BE2C (cell line): ENCODE measurements around the gene EXOSC10.

Source experiments
- DNase-seq: peaks from one replicate; pipeline ENCODE4 v3.0.0-alpha.2; 2020
- H3K27me3 ChIP-seq: fragments of 250-450 bp; sonication (Bioruptor Pico); 2 replicates; pipeline ENCODE4 v1.5.1; 2020; ENCODE audit warnings: mild to moderate bottlenecking
- H3K36me3 ChIP-seq: fragments of 250-450 bp; sonication (Bioruptor Pico); 2 replicates; pipeline ENCODE4 v1.5.1; 2020; ENCODE audit warnings: mild to moderate bottlenecking
- H3K4me1 ChIP-seq: fragments of 250-450 bp; sonication (Bioruptor Pico); 2 replicates; pipeline ENCODE4 v1.5.1; 2020
- H3K4me3 ChIP-seq: 2 replicates; pipeline ENCODE4 v1.5.1; 2011; ENCODE audit warnings: low read depth, low read length
- H3K9me3 ChIP-seq: fragments of 250-450 bp; sonication (Bioruptor Pico); 2 replicates; pipeline ENCODE4 v1.5.1; 2020
- TF ChIP-seq, protein P1 (sequence below): IDR thresholded peaks from 2 replicates; pipeline ENCODE4 v1.5.1; 2012; ENCODE audit warnings: mild to moderate bottlenecking, low read depth, low read length

Gene EXOSC10

DNA sequence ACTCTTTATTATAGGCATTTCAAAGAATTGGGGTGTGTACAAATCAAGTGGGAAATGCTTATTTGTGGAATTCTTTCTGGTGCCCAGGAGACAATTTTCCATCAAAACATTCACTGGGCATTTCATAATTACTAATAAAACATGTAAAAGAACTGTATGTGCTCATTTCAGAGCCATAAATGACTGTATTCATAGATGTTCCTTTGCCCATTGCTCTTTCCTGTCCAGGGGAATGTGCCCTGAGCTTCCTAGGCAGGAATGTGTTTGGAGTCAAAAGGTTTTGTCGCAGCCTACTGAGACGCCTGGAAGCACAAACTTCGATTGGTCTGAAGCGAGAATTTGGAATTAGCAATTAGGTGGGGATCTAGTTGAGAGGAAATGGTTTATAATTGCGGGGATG lies 43.7 kb upstream of the EXOSC10 start:
- Histone ChIP-seq H3K27me3 (no peaks in the 10 kb centered on the region), H3K4me1 (no peaks in the 10 kb centered on the region), H3K9me3 (no peaks in the 10 kb centered on the region), H3K4me3 (no peak overlapping the region), H3K36me3 (peaks cover 5% of the 10 kb centered on the region)
- TF ChIP-seq, protein P1, sequence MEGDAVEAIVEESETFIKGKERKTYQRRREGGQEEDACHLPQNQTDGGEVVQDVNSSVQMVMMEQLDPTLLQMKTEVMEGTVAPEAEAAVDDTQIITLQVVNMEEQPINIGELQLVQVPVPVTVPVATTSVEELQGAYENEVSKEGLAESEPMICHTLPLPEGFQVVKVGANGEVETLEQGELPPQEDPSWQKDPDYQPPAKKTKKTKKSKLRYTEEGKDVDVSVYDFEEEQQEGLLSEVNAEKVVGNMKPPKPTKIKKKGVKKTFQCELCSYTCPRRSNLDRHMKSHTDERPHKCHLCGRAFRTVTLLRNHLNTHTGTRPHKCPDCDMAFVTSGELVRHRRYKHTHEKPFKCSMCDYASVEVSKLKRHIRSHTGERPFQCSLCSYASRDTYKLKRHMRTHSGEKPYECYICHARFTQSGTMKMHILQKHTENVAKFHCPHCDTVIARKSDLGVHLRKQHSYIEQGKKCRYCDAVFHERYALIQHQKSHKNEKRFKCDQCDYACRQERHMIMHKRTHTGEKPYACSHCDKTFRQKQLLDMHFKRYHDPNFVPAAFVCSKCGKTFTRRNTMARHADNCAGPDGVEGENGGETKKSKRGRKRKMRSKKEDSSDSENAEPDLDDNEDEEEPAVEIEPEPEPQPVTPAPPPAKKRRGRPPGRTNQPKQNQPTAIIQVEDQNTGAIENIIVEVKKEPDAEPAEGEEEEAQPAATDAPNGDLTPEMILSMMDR: no peak
- no peak for DNase-seq

DNA sequence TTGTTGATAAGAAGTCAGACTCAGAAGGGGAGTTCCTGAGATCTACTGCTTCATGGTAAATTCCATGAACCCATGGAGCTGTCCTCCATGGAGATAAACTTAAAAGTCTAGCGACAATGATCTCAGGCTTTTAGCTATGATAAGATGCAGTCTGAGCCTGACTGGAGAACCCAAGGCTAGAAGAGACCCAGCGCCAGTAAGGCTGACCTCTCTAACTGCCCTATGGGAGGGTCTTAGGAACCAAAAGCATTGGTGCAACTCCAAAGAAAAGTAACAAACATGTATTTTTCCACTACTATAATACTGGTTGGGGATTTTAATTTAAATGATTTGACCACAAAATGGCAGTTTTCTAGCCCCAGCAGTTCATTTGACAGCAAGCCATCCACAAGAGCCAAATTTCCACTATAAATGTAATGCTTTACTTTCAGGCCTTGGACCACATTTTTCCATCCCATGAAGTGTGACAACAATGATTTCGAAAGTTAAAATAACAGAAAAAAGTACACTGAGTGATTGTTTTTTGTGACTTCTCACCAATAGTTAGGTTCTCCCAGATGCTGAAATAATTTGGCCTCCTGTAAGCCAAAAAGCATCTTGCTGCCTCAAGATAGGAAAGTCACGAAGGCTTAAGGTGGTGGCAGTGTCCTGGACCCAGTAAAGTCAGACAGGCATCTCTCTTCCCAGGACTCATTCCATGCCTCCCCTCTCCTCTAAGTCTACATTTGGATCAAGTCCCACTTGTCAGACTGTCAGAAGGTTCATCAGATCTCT lies 43.1 kb upstream of the EXOSC10 start:
- Histone ChIP-seq H3K36me3 (peaks cover 5% of the 10 kb centered on the region), H3K4me3 (no peak overlapping the region)

DNA sequence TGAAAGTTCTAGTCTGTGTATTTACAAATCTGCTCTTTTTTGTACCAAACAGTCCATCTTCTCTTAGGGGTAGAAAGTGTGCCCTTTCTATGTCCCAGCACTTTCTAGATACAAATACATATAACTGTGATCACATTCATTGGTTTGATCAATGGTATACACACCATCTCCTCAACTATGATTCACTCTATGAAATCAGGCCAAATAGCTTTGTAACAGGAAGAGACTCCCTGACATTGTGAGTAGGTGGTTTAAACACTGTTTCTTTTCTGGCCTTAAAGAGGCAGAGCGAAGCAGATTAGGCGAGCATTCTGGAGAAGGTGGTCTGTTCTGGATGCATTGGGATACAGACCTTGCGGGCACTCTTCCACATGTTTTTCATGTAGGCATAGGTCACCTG lies 39.3 kb upstream of the EXOSC10 start:
- Histone ChIP-seq H3K36me3 (peaks cover 5% of the 10 kb centered on the region), H3K27me3 (no peaks in the 10 kb centered on the region)

More for the DNA sequence above, 43.1 kb upstream of the EXOSC10 start:
- H3K27me3 ChIP-seq: no peaks in the 10 kb centered on the region
- TF ChIP-seq, protein P1: no peak
- no peak for DNase-seq
- H3K4me1 ChIP-seq: no peaks in the 10 kb centered on the region
- H3K9me3 ChIP-seq: no peaks in the 10 kb centered on the region

DNA sequence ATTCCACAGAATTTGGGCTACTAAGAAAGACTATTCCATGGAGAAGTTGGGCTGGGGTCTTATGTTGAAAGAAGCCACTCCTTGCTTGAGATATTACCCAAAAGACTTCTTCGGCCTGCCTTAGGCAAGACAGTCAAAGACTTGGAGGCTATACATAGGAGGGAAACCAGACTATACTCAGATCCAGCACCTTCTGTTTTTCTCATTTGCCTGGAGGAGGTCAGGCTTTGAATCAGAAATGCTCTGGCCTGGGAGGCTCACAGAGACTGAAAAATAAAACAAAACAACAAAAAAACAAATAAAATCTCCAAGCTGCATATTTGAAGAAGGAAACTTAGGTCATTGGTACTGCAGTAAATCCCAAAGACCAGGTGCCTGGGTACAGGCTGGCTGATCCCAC lies 38.4 kb upstream of the EXOSC10 start:
- TF ChIP-seq, protein P1: no peak
- H3K36me3 ChIP-seq: peaks cover 5% of the 10 kb centered on the region

More for the DNA sequence above, 39.3 kb upstream of the EXOSC10 start:
- Histone ChIP-seq H3K4me1 (peaks cover 5% of the 10 kb centered on the region), H3K9me3 (no peaks in the 10 kb centered on the region), H3K4me3 (no peak overlapping the region)
- no peak for DNase-seq
- TF ChIP-seq, protein P1: no peak

DNA sequence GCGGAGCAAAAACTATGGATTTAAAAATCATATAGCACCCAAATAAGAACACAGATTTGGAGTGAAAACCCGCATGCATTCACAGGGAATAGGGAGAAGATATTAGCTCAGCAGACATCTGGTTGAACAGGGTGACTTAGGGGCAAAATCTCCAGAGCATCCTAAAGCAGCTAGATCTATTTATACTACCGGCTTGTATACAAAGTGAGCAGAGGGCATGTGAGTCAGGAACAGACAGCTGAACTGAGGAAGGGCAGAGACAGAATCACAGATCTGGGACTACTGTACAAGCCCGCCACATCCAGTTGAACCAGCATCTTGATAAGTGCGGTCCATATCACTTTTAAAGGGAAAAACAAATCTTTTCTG lies 35.2 kb upstream of the EXOSC10 start:
- H3K36me3 ChIP-seq: peaks cover 10% of the 10 kb centered on the region
- H3K4me1 ChIP-seq: peaks cover 5% of the 10 kb centered on the region
- DNase-seq: no peak
- no peak overlapping the region for H3K4me3 ChIP-seq
- TF ChIP-seq, protein P1: no peak
- no peaks in the 10 kb centered on the region for H3K27me3 ChIP-seq
- no peaks in the 10 kb centered on the region for H3K9me3 ChIP-seq

More for the DNA sequence above, 38.4 kb upstream of the EXOSC10 start:
- Histone ChIP-seq H3K4me1 (peaks cover 5% of the 10 kb centered on the region), H3K9me3 (no peaks in the 10 kb centered on the region), H3K27me3 (no peaks in the 10 kb centered on the region), H3K4me3 (no peak overlapping the region)
- no peak for DNase-seq

- TF ChIP-seq, protein P1: no peak
- peaks cover 15% of the 10 kb centered on the region for H3K36me3 ChIP-seq
Observed at GRCh38 chr1:11134251-11134897, 34.7 kb upstream of the EXOSC10 start.

More at GRCh38 chr1:11134251-11134897, 34.7 kb upstream of the EXOSC10 start:
- Histone ChIP-seq H3K4me3 (no peak overlapping the region), H3K9me3 (no peaks in the 10 kb centered on the region), H3K4me1 (peaks cover 5% of the 10 kb centered on the region), H3K27me3 (no peaks in the 10 kb centered on the region)
- peak; percentile 71 for DNase-seq
